DND-41 (cell line): Measurements from ENCODE around the gene ACTL9.

Experiments
- ATAC-seq: fragments of 200-7000 bp; cut with Tn5 transposase; 3 replicates; pipeline ENCODE4 v1.9.1; 2021; ENCODE audit warnings: low read depth; ENCODE audit not compliant: insufficient read depth
- DNase-seq: peaks from one replicate; pipeline ENCODE4 v3.0.0-alpha.2; 2020
- H2AFZ ChIP-seq: 2 replicates; pipeline ENCODE4 v1.6.0; 2012; ENCODE audit warnings: low read depth, low read length
- H3K27ac ChIP-seq: 2 replicates; pipeline ENCODE4 v1.5.1; 2012; ENCODE audit warnings: low read length, inconsistent platforms
- H3K27me3 ChIP-seq: fragments of 200-600 bp; sonication (generic); 2 replicates; pipeline ENCODE4 v1.6.0; 2012; ENCODE audit warnings: low read length, mild to moderate bottlenecking, inconsistent platforms; ENCODE audit not compliant: insufficient read depth, poor library complexity
- H3K36me3 ChIP-seq: 2 replicates; pipeline ENCODE4 v1.5.1; 2012; ENCODE audit warnings: low read length, inconsistent platforms; ENCODE audit not compliant: insufficient read depth
- H3K4me1 ChIP-seq: 2 replicates; pipeline ENCODE4 v1.5.1; 2012; ENCODE audit warnings: mild to moderate bottlenecking, low read length; ENCODE audit not compliant: insufficient read depth
- H3K4me2 ChIP-seq: 2 replicates; pipeline ENCODE4 v1.6.0; 2012; ENCODE audit warnings: mild to moderate bottlenecking, moderate library complexity, low read length, inconsistent platforms; ENCODE audit not compliant: insufficient read depth
- H3K4me3 ChIP-seq, 2 experiments: fragments of 200-600 bp in 1 of 2; shearing (Covaris generic) in 1 of 2; 2 replicates each; pipeline ENCODE4 v1.5.1; 2012 to 2016; ENCODE audit warnings: inconsistent platforms in 2 of 2, low read length in 2 of 2, mild to moderate bottlenecking in 2 of 2, low read depth in 1 of 2, moderate library complexity in 1 of 2
- H3K79me2 ChIP-seq: 2 replicates; pipeline ENCODE4 v1.6.0; 2012; ENCODE audit warnings: low read length, inconsistent platforms; ENCODE audit not compliant: insufficient read depth
- H3K9ac ChIP-seq: 2 replicates; pipeline ENCODE4 v1.6.0; 2012; ENCODE audit warnings: low read depth, mild to moderate bottlenecking, inconsistent platforms, low read length, moderate library complexity
- H3K9me3 ChIP-seq: 2 replicates; pipeline ENCODE4 v1.5.1; 2012; ENCODE audit warnings: low read length, moderate library complexity, mild to moderate bottlenecking, inconsistent platforms; ENCODE audit not compliant: insufficient read depth, severe bottlenecking
- H4K20me1 ChIP-seq: 2 replicates; pipeline ENCODE4 v1.6.0; 2012; ENCODE audit warnings: low read length; ENCODE audit not compliant: insufficient read depth
- EZH2 ChIP-seq: IDR thresholded peaks from 3 replicates; pipeline ENCODE4 v1.6.1; 2012; ENCODE audit warnings: borderline replicate concordance, low read depth, mild to moderate bottlenecking, moderate library complexity, low read length, inconsistent platforms; ENCODE audit not compliant: severe bottlenecking
- TF ChIP-seq, protein P1 (sequence below): IDR thresholded peaks from 2 replicates; pipeline ENCODE4 v1.5.1; 2012; ENCODE audit warnings: borderline replicate concordance, low read length, moderate library complexity, mild to moderate bottlenecking; ENCODE audit not compliant: poor library complexity, severe bottlenecking; ENCODE audit errors: extremely low read depth

Gene ACTL9

DNA sequence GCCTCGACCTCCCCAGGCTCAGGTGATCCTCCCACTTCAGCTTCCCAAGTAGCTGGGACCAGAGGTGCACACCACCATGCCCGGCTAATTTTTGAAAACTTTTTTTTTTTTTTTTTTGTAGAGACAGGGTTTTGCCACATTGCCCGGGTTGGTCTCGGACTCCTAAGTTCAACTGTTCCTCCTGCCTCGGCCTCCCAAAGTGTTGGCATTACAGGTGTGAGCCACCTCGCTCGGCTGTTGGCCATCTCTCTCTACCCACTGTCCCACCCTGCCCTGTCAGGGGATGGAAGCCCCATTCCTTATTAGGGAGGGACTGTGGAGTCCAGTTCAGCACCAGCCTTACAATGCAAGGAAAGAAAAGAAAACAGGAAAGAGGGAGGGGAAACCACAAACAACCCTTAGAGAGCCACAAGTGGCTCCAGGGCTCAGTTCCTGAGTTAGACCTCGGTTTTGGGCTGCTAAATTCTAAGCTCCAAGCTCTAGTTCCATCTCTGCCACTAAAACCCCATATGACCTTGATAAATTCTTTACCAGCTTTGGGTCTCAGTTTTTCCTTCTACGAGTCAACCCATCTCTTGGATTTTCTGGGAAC, 31.7 kb downstream of the ACTL9 start:
- H3K4me1 ChIP-seq = peaks cover 68% of the 10 kb centered on the region
- H3K4me2 ChIP-seq = peak overlapping the region; percentile 37
- no peak overlapping the region for H2AFZ ChIP-seq
- H3K79me2 ChIP-seq = no peaks in the 10 kb centered on the region
- no peak overlapping the region for H3K9ac ChIP-seq
- H4K20me1 ChIP-seq = no peaks in the 10 kb centered on the region
- H3K9me3 ChIP-seq = no peaks in the 10 kb centered on the region
- H3K27me3 ChIP-seq = no peaks in the 10 kb centered on the region
- DNase-seq (peak; percentile 52), ATAC-seq (peak; percentile 43; the same call in 2 of the 3 replicates)
- TF ChIP-seq, protein P1, sequence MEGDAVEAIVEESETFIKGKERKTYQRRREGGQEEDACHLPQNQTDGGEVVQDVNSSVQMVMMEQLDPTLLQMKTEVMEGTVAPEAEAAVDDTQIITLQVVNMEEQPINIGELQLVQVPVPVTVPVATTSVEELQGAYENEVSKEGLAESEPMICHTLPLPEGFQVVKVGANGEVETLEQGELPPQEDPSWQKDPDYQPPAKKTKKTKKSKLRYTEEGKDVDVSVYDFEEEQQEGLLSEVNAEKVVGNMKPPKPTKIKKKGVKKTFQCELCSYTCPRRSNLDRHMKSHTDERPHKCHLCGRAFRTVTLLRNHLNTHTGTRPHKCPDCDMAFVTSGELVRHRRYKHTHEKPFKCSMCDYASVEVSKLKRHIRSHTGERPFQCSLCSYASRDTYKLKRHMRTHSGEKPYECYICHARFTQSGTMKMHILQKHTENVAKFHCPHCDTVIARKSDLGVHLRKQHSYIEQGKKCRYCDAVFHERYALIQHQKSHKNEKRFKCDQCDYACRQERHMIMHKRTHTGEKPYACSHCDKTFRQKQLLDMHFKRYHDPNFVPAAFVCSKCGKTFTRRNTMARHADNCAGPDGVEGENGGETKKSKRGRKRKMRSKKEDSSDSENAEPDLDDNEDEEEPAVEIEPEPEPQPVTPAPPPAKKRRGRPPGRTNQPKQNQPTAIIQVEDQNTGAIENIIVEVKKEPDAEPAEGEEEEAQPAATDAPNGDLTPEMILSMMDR = no peak
- 0 out of 4 replicates have a peak overlapping the region, but pooled peaks of 1 of the 2 experiments have one; percentile 14 for H3K4me3 ChIP-seq
- no peaks in the 10 kb centered on the region for H3K36me3 ChIP-seq
- peak overlapping the region; percentile 79 for H3K27ac ChIP-seq

DNA sequence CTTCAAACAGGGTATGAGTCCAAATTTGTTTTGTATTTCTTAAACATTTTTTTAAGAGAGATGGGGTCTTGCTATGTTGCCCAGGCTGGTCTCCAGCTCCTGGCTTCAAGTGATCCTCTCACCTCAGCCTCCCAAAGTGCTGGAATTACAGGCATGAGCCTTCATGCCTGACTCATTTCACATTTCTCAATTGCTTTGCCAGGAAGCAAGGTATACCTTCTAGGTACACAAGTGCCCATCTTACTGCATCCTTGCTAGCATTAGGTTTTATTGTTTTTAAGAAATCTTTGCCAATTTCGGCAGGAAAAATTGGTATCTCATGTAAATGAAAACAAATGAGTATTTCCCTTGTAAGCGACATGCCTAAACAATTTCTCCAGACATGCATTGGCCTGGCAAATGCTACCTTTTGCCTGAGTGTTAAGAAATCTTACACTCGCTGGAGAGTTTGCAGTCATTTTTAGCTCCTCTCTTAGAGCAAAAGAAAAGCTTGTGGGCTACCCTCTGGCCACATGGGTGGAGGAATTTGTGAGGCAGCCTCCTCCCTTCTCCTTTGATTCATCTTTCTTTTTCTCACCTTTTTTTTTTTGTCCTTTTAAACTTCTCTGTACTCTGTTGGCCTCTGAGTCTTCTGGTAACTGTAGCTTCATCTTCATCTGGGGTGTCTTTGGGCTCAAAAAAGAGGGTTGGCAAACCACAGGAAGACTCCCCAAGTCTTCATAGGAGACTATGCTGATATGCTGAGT, 33.0 kb downstream of the ACTL9 start:
- H3K9ac ChIP-seq = no peak overlapping the region
- no peaks in the 10 kb centered on the region for H3K36me3 ChIP-seq
- H3K9me3 ChIP-seq = no peaks in the 10 kb centered on the region
- DNase-seq (peak; percentile 29), ATAC-seq (no peak)
- no peaks in the 10 kb centered on the region for H3K27me3 ChIP-seq
- no peak overlapping the region; the same call in 1 of the 2 replicates for H2AFZ ChIP-seq
- TF ChIP-seq, protein P1 = no peak
- no peak for TF ChIP-seq EZH2
- peaks cover 57% of the 10 kb centered on the region for H3K4me1 ChIP-seq
- H4K20me1 ChIP-seq = no peaks in the 10 kb centered on the region
- no peak overlapping the region for H3K4me2 ChIP-seq
- H3K27ac ChIP-seq = peak overlapping the region; percentile 79
- no peaks in the 10 kb centered on the region for H3K79me2 ChIP-seq
- no peak overlapping the region for H3K4me3 ChIP-seq

DNA sequence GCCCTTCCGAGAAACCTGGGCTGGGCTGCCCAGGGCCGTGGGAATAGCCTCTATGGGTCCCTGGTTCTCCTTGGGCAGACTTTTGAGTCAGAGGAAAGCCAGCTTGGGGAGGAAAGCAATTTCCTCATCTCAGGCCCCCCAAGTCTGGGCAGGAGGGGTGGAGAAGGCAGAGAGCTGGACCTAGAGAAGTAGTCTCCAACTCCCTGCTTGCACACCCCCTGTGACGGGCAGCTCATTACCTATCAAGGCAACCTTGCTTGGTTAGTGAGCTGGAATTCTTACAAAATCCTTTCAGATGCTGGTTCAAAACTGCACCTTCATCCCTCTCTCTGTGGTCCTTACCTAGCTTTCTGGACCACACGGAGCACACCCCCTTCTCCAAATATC, 33.9 kb downstream of the ACTL9 start:
- Histone ChIP-seq H3K79me2 (no peaks in the 10 kb centered on the region), H4K20me1 (no peaks in the 10 kb centered on the region), H3K36me3 (no peaks in the 10 kb centered on the region), H3K9me3 (no peaks in the 10 kb centered on the region), H2AFZ (peak overlapping the region; percentile 54), H3K4me2 (peak overlapping the region; percentile 54), H3K27ac (peak overlapping the region; percentile 79), H3K9ac (peak overlapping the region; percentile 51), H3K4me1 (peaks cover 62% of the 10 kb centered on the region), H3K4me3 (peak overlapping the region in 1 of 2 experiments; percentile 36; a peak in 2 of 4 replicates), H3K27me3 (no peaks in the 10 kb centered on the region)
- no peak for ATAC-seq
- no peak for DNase-seq
- TF ChIP-seq, protein P1 = no peak
- TF ChIP-seq EZH2 = no peak
